B cell (primary cell): ENCODE results near the gene ZNF777.

Experiments used
- CTCF ChIP-seq: fragments of 200-600 bp; IDR thresholded peaks from one replicate; pipeline ENCODE4 v1.8.0; 2022; ENCODE audit warnings: antibody characterized with exemption, mild to moderate bottlenecking
- EZH2 ChIP-seq: IDR thresholded peaks from 2 replicates; pipeline ENCODE4 v1.6.1; 2012; ENCODE audit warnings: borderline replicate concordance, low read depth, mild to moderate bottlenecking, moderate library complexity, low read length; ENCODE audit not compliant: insufficient read depth, poor library complexity, severe bottlenecking

GRCh38 chr7:149500201-149500600 is 39.3 kb upstream of the ZNF777 start:
- TF ChIP-seq CTCF, result no peak
- TF ChIP-seq EZH2, result no peak
